KBM-7 (cell line): Measurements from ENCODE around the gene CPN2.
A peak's percentile ranks its signal among the peaks of the same experiment; 100 is the strongest.

Source experiments
- DNase-seq: peaks from one replicate; pipeline ENCODE4 v3.0.0-alpha.2; 2015
- in situ Hi-C: fragments of 300-500 bp; cut with MboI; formaldehyde crosslinking; loops from 2 replicates; pipeline ENCODE4 v1.14.3; 2020; ENCODE audit warnings: low sequenced_read_pairs, low pct_unique_long_range_greater_than_20kb, mixed read lengths

The CPN2 gene

DNA sequence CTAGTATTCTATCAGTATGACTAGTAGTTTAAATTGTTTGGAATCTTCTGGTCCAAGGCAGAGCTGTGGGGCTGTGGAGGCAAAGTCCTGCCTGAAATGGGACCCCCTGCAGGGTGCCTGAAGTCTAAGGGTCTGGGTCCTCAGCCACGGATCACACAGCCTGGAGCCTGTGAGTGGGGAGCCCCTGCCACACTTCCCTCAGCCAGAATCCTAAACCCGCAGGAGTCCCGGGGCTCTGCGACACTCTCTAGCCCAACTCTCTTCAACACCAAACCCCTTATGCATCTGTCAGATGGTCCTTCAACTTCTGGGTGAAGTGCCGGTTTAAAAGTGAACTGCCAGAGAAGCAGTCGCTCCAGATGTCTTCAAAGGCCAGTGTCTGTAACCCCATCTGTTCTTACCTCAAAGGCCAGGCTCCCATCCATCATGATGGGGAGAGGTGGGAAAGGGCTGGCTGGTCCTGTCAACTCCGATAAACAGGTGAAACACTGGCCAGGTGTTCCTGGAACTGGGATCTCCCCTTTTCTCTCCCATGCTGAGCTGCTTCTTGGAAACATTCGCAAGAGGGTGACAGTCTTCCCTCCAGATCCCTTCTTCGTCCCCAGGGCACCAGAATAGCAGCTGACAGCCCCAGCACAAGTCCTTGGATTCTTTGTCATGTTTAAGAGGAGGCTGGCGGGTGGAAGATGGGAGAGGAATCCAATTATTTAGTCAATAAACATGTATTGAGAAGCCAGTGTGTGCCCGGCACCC, 45.6 kb downstream of the CPN2 start:
- in situ Hi-C loops: no loop called here
- no peak for DNase-seq

DNA sequence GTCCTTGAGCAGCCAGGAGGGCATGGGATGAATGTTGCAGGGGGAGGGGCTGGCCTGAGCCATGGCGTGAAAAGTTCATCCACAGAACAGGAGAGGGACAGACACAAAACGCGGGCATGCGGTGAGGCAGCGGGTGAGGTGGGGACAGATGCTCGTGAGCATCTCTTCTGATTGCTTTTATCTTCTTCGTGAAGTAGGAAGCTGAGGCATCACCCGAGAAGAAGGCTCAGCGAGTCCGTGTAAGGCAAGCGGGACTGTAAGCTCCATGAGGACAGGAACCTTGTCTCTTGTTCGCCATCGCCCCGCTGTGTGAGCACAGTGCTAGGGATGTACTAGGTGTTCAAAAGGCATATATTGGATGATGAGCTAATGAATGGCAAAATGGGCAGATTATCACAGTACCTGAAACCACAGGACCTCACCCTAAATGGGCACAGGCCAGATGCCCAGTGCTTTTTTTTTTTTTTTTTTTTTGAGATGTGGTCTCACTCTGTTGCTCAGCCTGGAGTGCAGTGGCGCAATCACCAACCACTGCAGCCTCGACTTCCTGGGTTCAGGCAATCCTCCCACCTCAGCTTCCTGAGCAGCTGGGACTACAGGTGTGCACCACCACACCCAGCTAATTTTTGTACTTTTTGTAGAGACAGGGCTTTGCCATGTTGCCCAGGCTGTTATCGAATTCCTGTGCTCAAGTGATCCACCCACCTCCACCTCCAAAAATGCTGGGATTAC, 46.8 kb downstream of the CPN2 start:
- in situ Hi-C loops: no loop called here

DNA sequence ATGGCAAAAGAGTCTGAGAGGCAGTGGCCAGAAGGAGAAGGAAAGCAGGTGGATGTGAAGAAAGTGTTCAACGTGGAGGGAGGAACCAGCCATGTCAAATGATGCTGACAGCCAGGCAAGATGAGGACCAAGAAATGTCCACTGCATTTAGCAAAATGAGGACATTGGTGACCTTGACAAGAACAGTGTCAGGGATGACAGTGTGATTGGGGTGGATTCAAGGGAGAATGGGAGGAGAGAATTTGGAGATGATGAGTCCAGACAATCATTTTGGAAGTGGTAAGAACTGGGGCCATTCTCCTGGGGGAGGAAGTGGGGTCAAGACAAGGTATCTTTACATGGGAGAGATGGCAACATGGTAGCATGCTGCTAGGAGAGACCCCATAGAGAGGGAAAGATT, 47.4 kb downstream of the CPN2 start:
- in situ Hi-C loops: no loop called here
- no peak for DNase-seq

More for the DNA sequence above, 46.8 kb downstream of the CPN2 start:
- DNase-seq: no peak

GRCh38 chr3:194301730-194302129, 49.4 kb downstream of the CPN2 start:
- DNase-seq: peak; percentile 55
- in situ Hi-C loops: no loop called here

DNA sequence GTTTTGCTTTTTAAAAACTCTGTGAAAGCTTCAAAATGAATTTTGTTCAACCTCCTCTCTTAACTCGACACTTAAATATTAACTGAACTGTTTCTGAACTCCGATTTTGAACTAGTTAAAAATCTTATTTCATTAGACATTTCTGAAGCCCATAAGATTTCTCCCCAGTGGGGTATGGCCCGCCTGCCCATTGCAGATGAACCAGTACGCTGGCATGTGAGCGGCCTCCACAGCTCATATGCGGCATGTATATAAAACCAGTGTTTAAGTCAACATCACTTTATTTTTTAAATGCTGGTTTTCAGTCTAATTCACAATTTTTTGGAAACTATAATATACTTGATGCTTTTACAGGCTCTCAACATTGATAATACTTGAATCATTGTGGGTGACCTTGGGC, 50.2 kb downstream of the CPN2 start:
- in situ Hi-C loops: no loop called here
- no peak for DNase-seq

DNA sequence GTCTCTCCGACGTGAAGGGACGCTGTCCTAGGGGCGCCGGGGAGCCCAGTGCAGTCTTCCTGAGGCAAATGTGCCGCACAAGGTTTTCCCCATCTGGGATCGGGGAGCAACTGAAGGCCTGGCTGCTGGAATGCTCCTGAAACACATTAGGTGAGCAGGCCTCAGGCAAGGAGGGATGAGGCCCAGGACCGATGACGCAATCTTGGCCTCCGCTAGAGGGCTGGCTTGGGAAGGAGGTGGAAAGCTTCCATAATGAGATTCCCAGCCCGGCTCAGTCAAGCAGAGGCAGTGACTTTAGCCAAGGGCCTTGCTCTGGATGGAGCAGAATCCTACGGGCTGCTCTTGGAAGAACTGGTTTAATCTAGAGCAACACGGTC, 50.8 kb downstream of the CPN2 start:
- no peak for DNase-seq
- in situ Hi-C loops: no loop called here

- in situ Hi-C loops: no loop called here
- DNase-seq: no peak
Measured at GRCh38 chr3:194298331-194299227, 52.5 kb downstream of the CPN2 start.

DNA sequence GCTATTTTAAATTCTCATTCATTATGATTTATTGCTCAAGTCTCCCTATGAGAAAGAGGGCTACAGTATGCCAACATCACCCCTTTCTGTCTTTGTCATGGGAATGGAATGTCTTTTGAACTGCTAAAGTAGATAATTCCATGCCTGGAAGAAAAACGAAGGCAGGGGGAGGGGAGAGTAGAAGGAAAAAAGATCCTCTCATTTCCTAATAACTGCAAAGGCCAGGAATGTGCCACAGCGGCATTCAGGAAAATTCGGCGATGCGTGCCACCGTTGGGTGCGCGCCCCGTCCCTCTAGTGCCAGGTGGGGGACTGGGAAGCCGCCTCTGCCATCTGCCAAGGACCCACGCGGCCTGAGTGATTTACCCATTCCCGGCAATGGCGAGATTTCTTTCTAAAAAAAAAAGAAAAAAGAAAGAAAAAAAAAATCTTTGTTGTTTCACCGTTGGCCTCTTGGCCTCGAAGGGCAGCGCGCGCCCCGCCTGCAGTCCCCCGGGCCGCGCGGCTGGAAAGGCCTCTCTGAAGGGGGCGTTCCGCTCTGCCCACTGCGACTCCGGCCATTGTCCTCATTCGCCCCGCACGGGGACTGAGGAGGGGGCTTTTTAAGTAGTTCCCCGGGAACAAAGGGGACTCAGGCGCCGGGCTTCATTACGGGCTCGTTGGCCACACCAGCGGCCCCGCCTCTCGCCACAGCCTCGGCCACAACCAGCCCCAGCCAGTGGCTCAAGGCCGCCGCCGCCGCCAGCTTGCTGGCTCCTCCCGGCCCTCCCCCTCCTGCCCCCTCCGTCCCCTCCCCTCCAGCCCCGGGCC, 54.5 kb downstream of the CPN2 start:
- DNase-seq: no peak
- in situ Hi-C loops: no loop called here

DNA sequence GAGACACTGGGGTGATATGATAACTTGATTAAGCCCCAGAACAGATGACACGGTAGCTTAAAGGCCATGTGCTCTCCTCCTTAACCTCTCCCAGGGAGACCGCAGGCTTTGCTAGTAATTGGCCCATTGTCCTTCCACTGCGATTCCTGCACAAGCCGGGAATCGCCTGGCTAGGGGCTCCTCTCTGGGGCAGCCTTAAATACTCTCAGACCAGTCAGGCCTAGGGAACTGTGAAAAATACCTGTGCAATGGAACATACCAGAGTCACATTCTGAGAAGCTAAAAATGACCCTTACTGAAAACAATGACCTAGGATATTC, 56.3 kb downstream of the CPN2 start:
- DNase-seq: no peak
- in situ Hi-C loops: no loop called here

- DNase-seq: no peak
- in situ Hi-C loops: no loop called here
Measured at GRCh38 chr3:194294199-194294894, 56.8 kb downstream of the CPN2 start.

DNA sequence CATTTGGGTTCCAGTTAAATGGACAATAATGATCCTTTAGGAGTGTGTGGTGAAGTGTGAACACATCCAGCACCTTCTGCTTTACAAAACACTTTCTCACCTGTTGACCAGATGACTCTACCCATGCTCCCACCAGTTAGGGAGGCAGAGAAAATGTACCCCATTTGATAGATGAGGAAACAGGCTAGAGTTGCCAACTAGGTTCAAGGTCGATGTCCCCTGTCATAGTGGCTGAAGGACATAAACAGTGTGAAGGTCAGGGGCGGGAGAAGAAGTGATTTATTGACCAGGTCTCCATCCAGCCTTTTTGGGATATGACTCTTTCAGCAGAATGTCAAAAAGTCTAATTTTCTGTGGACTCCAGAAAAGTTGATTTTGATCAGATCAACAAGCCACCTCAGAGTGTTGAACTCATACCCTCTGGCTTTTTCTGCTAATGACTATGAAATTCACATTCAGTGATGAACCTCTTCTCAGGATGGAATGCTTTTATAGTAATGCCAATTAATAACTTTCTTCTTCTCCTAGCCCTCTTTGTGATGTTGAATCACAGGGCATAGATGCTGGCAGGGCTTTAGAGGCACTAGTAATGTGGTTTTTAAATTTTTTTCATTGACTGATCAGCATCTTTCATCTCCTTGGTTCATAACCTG, 57.5 kb downstream of the CPN2 start:
- no peak for DNase-seq
- in situ Hi-C loops: no loop called here

DNA sequence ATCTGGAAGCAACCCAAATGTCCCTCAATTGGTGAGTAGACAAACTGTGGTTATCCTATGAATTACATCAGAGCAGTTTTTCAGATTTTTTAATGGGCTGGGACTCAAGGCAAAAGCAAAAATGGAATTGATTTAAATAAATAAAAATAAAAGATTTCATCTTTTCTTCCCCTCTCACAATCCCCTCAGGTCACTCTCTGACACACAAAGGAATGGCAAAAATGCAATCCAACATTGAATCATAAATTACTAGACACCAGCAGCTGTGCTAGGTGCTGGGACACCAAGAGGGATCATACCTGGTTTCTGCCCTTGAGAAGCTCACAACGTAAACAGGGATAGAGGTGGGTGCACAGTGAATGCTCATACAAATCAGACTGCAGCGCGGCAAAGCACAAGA, 58.8 kb downstream of the CPN2 start:
- in situ Hi-C loops: no loop called here
- no peak for DNase-seq
